SU-DHL-6 (cell line): ENCODE measurements around the gene BPIFB3.

Source experiments
- CTCF ChIP-seq: fragments of 200-600 bp; sonication (generic); IDR thresholded peaks from one replicate; pipeline ENCODE4 v1.5.1; 2017; ENCODE audit warnings: antibody characterized with exemption, mild to moderate bottlenecking, low read length, moderate library complexity; ENCODE audit not compliant: insufficient read depth, poor library complexity, severe bottlenecking
- EZH2phosphoT487 ChIP-seq: fragments of 200-600 bp; sonication (generic), shearing (Covaris generic); conservative IDR thresholded peaks from 2 replicates; pipeline ENCODE4 v1.6.1; 2018; ENCODE audit warnings: mild to moderate bottlenecking, antibody characterized with exemption, low read length, moderate library complexity, mixed read lengths

DNA sequence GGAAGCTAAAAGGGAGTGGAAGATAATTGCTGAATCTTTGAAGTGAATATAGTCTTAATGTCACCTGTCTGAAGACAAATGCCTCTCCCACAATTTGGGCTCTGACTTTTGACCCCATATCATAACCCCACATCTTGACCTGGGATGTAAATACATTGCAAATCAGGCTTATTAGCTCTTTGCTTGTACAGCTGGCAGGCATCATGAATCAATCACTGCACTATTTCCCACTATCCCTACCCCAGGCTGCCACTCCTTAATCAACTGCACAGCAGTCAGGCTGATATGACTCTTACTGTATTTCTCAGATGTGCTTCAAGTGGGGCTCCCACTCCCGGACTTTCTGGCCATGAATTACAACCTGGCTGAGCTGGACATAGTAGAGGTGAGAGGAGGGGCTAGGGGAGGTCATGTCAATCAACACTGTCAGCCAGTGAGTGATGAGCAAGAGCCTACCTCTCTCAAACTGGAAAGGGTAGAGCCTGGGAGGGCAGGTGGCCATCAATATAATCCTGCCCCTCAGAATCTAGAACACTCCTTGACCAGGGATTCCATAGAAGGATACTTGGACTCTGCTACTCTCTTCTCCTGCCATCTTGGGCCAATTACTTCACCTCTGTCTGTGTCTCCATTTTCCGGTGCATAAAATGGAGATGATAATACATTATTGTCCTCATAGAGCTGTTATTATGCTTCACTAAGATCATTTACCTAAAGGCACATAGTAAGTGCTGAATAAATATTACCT lies 10.5 kb upstream of the BPIFB3 start:
- TF ChIP-seq CTCF (no peak), EZH2phosphoT487 (no peak)
